ENCODE data around the gene RBFOX2. TPM values are rescaled to one million over a fixed set of nuclear protein-coding genes. Genes with fewer than 3 reads are reported as not detected.

RBFOX2 gene
- total and polyA plus RNA-seq, 10 of the 15 experiments (the other 5 are each of a cell fraction or from before 2014, with no cell fraction given) = 0.01 to 2.7 (median 0.17) TPM; not detected in 4

- no TSS peak for BruUV-seq (replicated peaks)
- in situ Hi-C loops (cut with MboI) (no loop called here), intact Hi-C loops (cut with micrococcal nuclease; ENCODE audit: unreplicated experiment) (no loop called here)
- Histone ChIP-seq H3K9me3 (replicated peaks; ENCODE audit: control insufficient read depth, insufficient read depth, low read length) (no peaks in the 10 kb centered on the region), H4K20me1 (ENCODE audit: control insufficient read depth, insufficient read depth) (no peaks in the 10 kb centered on the region), H3K4me2 (ENCODE audit: control insufficient read depth, insufficient read depth) (no peak overlapping the region), H3K4me1 (ENCODE audit: control insufficient read depth, insufficient read depth, low read length) (no peaks in the 10 kb centered on the region; the same call in 1 of the 2 replicates), H3K27ac (ENCODE audit: control insufficient read depth, insufficient read depth) (no peak overlapping the region), H3K79me2 (ENCODE audit: control insufficient read depth, insufficient read depth, low read length) (no peaks in the 10 kb centered on the region), H3K36me3 (ENCODE audit: control insufficient read depth in 2 of 2, insufficient read depth in 2 of 2, low read length in 1 of 2) (no peaks in the 10 kb centered on the region), H3K27me3 (replicated peaks in 1 of 2; ENCODE audit: control insufficient read depth in 2 of 2, insufficient read depth in 2 of 2, low read length in 1 of 2) (no peaks in the 10 kb centered on the region), H3K4me3 (no peak overlapping the region), H2AFZ (ENCODE audit: control insufficient read depth, low read depth, low read length) (no peak overlapping the region), H3K9ac (ENCODE audit: control insufficient read depth, insufficient read depth, low read length) (no peak overlapping the region)
- ATAC-seq = no peak
- ChIA-PET POLR2A (no interaction called here), CTCF (interaction anchor here (0.9 kb wide), 1 partner anchor 14 kb away, joined by 3 read pairs; no protein-coding TSS in a partner anchor), SMC1A (ENCODE audit: uncharacterized antibody, unreplicated experiment) (no interaction called here), RAD21 (ENCODE audit: unreplicated experiment) (no interaction called here)
- 61% methylated on average over 6 of the region's 6 CpGs for WGBS (ENCODE audit: insufficient coverage, insufficient replicate concordance, low lambda C conversion rate, missing lambda C conversion rate)
- DNase-seq (ENCODE audit: low read depth, low spot score) = no peak
- FAIRE-seq = no peak
- TF ChIP-seq, protein P1, sequence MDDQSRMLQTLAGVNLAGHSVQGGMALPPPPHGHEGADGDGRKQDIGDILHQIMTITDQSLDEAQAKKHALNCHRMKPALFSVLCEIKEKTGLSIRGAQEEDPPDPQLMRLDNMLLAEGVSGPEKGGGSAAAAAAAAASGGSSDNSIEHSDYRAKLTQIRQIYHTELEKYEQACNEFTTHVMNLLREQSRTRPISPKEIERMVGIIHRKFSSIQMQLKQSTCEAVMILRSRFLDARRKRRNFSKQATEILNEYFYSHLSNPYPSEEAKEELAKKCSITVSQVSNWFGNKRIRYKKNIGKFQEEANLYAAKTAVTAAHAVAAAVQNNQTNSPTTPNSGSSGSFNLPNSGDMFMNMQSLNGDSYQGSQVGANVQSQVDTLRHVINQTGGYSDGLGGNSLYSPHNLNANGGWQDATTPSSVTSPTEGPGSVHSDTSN (IDR thresholded peaks at IDR 0.05; ENCODE audit: insufficient replicate concordance, low read depth, low read length) = no peak
- TF ChIP-seq PAX5 (IDR thresholded peaks at IDR 0.05; ENCODE audit: borderline replicate concordance, low read depth, low read length) (no peak), ATF3 (IDR thresholded peaks at IDR 0.05; ENCODE audit: borderline replicate concordance, extremely low read depth, low read depth, low read length) (no peak), NFYB (IDR thresholded peaks at IDR 0.05; ENCODE audit: insufficient read depth, low read depth, low read length) (no peak), LARP7 (IDR thresholded peaks at IDR 0.05) (no peak), GATAD2B (conservative IDR thresholded peaks at IDR 0.05; ENCODE audit: low read depth) (no peak), ZBED1 (IDR thresholded peaks at IDR 0.05; ENCODE audit: borderline replicate concordance) (no peak), JUNB (IDR thresholded peaks at IDR 0.05) (no peak), MEF2B (IDR thresholded peaks at IDR 0.05; ENCODE audit: partially characterized antibody, poor library complexity, severe bottlenecking) (no peak), MYB (IDR thresholded peaks at IDR 0.05; ENCODE audit: borderline replicate concordance, low read depth, low read length) (no peak), SIN3A (IDR thresholded peaks at IDR 0.05; ENCODE audit: low read depth, low read length) (no peak), MXI1 (IDR thresholded peaks at IDR 0.05; ENCODE audit: low read depth, low read length) (no peak), CREM (IDR thresholded peaks at IDR 0.05; ENCODE audit: low read depth) (no peak), NFIC (IDR thresholded peaks at IDR 0.05; ENCODE audit: low read depth, low read length) (no peak), HSF1 (IDR thresholded peaks at IDR 0.05; ENCODE audit: low read depth, low read length) (no peak), SPI1 (IDR thresholded peaks at IDR 0.05; ENCODE audit: borderline replicate concordance, insufficient read depth, low read depth, low read length) (no peak)
Observed at GRCh38 chr22:35904752-35905151, 123.9 kb downstream of the RBFOX2 start.

Data from GM12878 (cell line).